ENCODE data around the gene CRYBA4. TPM values are rescaled to one million over a fixed set of nuclear protein-coding genes. Genes with fewer than 3 reads are reported as not detected.

Gene CRYBA4
- total RNA-seq, 1 experiment from 2014 or later: not detected

DNA sequence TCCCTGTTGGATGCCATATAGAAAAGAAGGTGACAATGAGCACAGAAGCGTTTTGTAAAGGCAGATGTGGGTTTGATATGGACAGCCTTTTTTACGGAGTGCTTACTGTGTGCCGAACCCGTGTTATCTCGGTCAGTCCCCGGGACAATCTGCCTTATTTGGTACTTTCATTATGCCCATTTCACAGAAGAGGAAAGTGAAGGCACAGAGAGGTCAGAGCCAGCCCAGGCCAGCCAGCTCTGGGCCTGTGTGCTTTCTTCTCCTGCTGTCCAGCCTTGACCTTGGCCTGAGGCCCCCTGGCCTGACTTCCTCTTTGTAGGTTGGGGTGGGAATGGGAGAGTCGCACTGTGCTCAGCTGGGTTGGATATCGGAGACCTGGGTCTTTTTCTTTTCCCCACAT, 3.3 kb upstream of the CRYBA4 start:
- no TSS peak for BruUV-seq (replicated peaks)
- TF ChIP-seq POLR2AphosphoS5 (IDR thresholded peaks at IDR 0.05; ENCODE audit: low read depth, low read length): no peak
- no peak for TF ChIP-seq REST (IDR thresholded peaks at IDR 0.05; ENCODE audit: insufficient read depth in 1 of 2, low read depth in 2 of 2, low read length in 1 of 2)
- TF ChIP-seq TCF7L2 (IDR thresholded peaks at IDR 0.05; ENCODE audit: low read depth, low read length): no peak
- TF ChIP-seq CTCF (IDR thresholded peaks at IDR 0.05): no peak
- TF ChIP-seq SIN3A (IDR thresholded peaks at IDR 0.05; ENCODE audit: borderline replicate concordance, insufficient read depth, low read depth, low read length): no peak
- no peak overlapping the region for H3K27ac ChIP-seq (ENCODE audit: low read length)
- no peak for ATAC-seq
- no peak overlapping the region for H3K4me3 ChIP-seq (ENCODE audit: low read depth in 2 of 2, low read length in 2 of 2)
- no peak for DNase-seq (ENCODE audit: low read depth, low spot score)
- in situ Hi-C loops (cut with HindIII; ENCODE audit: low pct_unique_long_range_greater_than_20kb, low sequenced_read_pairs): no loop called here
- no peaks in the 10 kb centered on the region for H3K36me3 ChIP-seq (ENCODE audit: control insufficient read depth, insufficient read depth, low read length)
- no peaks in the 10 kb centered on the region for H3K27me3 ChIP-seq (ENCODE audit: control insufficient read depth, insufficient read depth, low read length)
- intact Hi-C loops (cut with micrococcal nuclease; ENCODE audit: unreplicated experiment): no loop called here
- no peaks in the 10 kb centered on the region for H3K4me1 ChIP-seq (ENCODE audit: control insufficient read depth, insufficient read depth, low read length)
- CTCF ChIA-PET: no interaction called here
- POLR2A ChIA-PET: no interaction called here
- H3K9me3 ChIP-seq (ENCODE audit: control insufficient read depth, insufficient read depth, low read depth, low read length): no peaks in the 10 kb centered on the region

DNA sequence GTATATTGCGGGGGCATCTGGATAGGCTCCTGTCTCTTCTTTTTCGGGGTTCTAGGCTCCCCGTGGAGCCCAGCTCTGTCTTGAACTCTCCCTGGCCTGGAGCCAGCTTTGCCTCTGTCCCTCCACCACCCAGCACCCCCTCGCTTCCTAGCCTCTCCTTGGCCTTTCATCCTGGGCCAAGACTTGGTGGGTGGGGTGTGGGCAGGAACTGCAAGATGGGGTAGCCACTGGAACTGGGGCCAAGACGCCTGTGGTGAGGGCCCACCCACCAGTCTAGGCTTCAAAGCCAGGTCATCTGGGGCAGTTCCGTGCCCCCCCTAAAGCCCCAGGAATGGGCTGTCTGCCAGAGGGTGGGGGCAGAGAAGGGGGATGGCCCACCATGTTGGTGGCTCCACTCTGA, 2.3 kb upstream of the CRYBA4 start:
- H3K9me3 ChIP-seq (ENCODE audit: control insufficient read depth, insufficient read depth, low read depth, low read length): no peaks in the 10 kb centered on the region
- DNase-seq (ENCODE audit: low read depth, low spot score) (no peak), ATAC-seq (no peak)
- no peaks in the 10 kb centered on the region; the same call in 1 of the 2 replicates for H3K27me3 ChIP-seq (ENCODE audit: control insufficient read depth, insufficient read depth, low read length)
- ChIA-PET POLR2A (no interaction called here), CTCF (no interaction called here)
- no peak overlapping the region for H3K27ac ChIP-seq (ENCODE audit: low read length)
- in situ Hi-C loops (cut with HindIII; ENCODE audit: low pct_unique_long_range_greater_than_20kb, low sequenced_read_pairs): no loop called here
- no TSS peak for BruUV-seq (replicated peaks)
- H3K36me3 ChIP-seq (ENCODE audit: control insufficient read depth, insufficient read depth, low read length): no peaks in the 10 kb centered on the region
- intact Hi-C loops (cut with micrococcal nuclease; ENCODE audit: unreplicated experiment): no loop called here
- no peak for TF ChIP-seq CTCF (IDR thresholded peaks at IDR 0.05)
- no peak for TF ChIP-seq SIN3A (IDR thresholded peaks at IDR 0.05; ENCODE audit: borderline replicate concordance, insufficient read depth, low read depth, low read length)
- TF ChIP-seq POLR2AphosphoS5 (IDR thresholded peaks at IDR 0.05; ENCODE audit: low read depth, low read length): no peak
- no peak for TF ChIP-seq TCF7L2 (IDR thresholded peaks at IDR 0.05; ENCODE audit: low read depth, low read length)
- no peak for TF ChIP-seq REST (IDR thresholded peaks at IDR 0.05; ENCODE audit: insufficient read depth in 1 of 2, low read depth in 2 of 2, low read length in 1 of 2)
- H3K4me1 ChIP-seq (ENCODE audit: control insufficient read depth, insufficient read depth, low read length): no peaks in the 10 kb centered on the region
- H3K4me3 ChIP-seq (ENCODE audit: low read depth in 2 of 2, low read length in 2 of 2): no peak overlapping the region
